HG02943 (cell line): ENCODE measurements around the gene MRRF.

Experiments used
- ATAC-seq: cut with Tn5 transposase; IDR thresholded peaks from one replicate; pipeline ENCODE4 v1.9.1; 2021; ENCODE audit warnings: mild to moderate bottlenecking, low read depth, moderate library complexity; ENCODE audit not compliant: unreplicated experiment

The MRRF gene

GRCh38 chr9:122264360-122265148 lies at the start of gene MRRF, which contains the start of gene RBM18:
MRRF (plus strand) TSS chr9:122264882; CDS start chr9:122270892, 6,010 bp downstream.
RBM18 (minus strand) TSS chr9:122264840; CDS start chr9:122261492, 3,348 bp downstream.
- ATAC-seq, result peak; percentile 77

- no peak for ATAC-seq
Observed at GRCh38 chr9:122215663-122216062, 49.0 kb upstream of the MRRF start.

- ATAC-seq, result no peak
Observed at GRCh38 chr9:122216138-122216797, 48.4 kb upstream of the MRRF start.

GRCh38 chr9:122216798-122217418 lies 47.8 kb upstream of the MRRF start:
- no peak for ATAC-seq

GRCh38 chr9:122217640-122218039 lies 47.0 kb upstream of the MRRF start:
- ATAC-seq, result no peak

GRCh38 chr9:122218071-122218934 lies 46.4 kb upstream of the MRRF start:
- no peak for ATAC-seq

- no peak for ATAC-seq
Observed at GRCh38 chr9:122218935-122219855, 45.5 kb upstream of the MRRF start.

- ATAC-seq, result no peak
Observed at GRCh38 chr9:122219856-122220672, 44.6 kb upstream of the MRRF start.

GRCh38 chr9:122220673-122221182 lies 44.0 kb upstream of the MRRF start:
- no peak for ATAC-seq

GRCh38 chr9:122221183-122221811 lies 43.4 kb upstream of the MRRF start:
- ATAC-seq, result no peak

- ATAC-seq, result no peak
Observed at GRCh38 chr9:122222791-122223190, 41.9 kb upstream of the MRRF start.

GRCh38 chr9:122223435-122223834 lies 41.2 kb upstream of the MRRF start:
- ATAC-seq, result no peak

- no peak for ATAC-seq
Observed at GRCh38 chr9:122225312-122226141, 39.2 kb upstream of the MRRF start.

- ATAC-seq, result no peak
Observed at GRCh38 chr9:122226142-122226757, 38.4 kb upstream of the MRRF start.

- ATAC-seq, result no peak
Observed at GRCh38 chr9:122226758-122227574, 37.7 kb upstream of the MRRF start.

GRCh38 chr9:122227575-122227900 lies 37.1 kb upstream of the MRRF start:
- ATAC-seq, result no peak
